ENCODE results near the gene CCDC85C. TPM values are rescaled to one million over a fixed set of nuclear protein-coding genes. Genes with fewer than 3 reads are reported as not detected.

CCDC85C gene
- total and polyA plus RNA-seq, 2 experiments from 2014 or later: 4.5 to 24.9 TPM

DNA sequence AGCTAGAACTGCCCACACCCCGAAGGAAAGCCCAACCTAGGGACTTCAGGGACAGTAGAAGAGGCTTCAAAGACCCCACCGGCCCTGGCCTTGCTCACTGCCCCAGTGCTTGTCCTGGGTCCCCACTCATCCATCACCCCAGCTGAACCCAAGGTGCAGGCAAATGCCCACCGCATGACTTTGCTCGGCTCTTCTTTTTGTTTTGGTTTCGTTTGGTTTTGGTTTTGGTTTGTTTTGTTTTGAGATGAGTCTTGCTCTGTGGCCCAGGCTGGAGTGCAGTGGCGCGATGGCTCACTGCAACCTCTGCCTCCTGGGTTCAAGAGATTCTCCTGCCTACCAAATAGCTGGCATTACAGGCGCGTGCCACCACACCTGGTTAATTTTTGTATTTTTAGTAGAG, 9.0 kb downstream of the CCDC85C start:
- H3K36me3 ChIP-seq (ENCODE audit: insufficient read depth): no peaks in the 10 kb centered on the region
- no peak overlapping the region; the same call in 2 of the 3 replicates for H3K4me3 Mint-ChIP-seq
- TF ChIP-seq STAT1 (IDR thresholded peaks at IDR 0.05; ENCODE audit: unreplicated experiment): no peak
- TF ChIP-seq CREB1 (CRISPR knock-in tag; IDR thresholded peaks at IDR 0.05; ENCODE audit: low read depth): no peak
- TF ChIP-seq EZH2 (IDR thresholded peaks at IDR 0.05; ENCODE audit: low read depth, unreplicated experiment): no peak
- no peak for TF ChIP-seq JUNB (IDR thresholded peaks at IDR 0.05; ENCODE audit: unreplicated experiment)
- TF ChIP-seq EZH2phosphoT487 (IDR thresholded peaks at IDR 0.05; ENCODE audit: unreplicated experiment): no peak
- TF ChIP-seq, protein P1, sequence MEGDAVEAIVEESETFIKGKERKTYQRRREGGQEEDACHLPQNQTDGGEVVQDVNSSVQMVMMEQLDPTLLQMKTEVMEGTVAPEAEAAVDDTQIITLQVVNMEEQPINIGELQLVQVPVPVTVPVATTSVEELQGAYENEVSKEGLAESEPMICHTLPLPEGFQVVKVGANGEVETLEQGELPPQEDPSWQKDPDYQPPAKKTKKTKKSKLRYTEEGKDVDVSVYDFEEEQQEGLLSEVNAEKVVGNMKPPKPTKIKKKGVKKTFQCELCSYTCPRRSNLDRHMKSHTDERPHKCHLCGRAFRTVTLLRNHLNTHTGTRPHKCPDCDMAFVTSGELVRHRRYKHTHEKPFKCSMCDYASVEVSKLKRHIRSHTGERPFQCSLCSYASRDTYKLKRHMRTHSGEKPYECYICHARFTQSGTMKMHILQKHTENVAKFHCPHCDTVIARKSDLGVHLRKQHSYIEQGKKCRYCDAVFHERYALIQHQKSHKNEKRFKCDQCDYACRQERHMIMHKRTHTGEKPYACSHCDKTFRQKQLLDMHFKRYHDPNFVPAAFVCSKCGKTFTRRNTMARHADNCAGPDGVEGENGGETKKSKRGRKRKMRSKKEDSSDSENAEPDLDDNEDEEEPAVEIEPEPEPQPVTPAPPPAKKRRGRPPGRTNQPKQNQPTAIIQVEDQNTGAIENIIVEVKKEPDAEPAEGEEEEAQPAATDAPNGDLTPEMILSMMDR (conservative IDR thresholded peaks at IDR 0.05; ENCODE audit: low read depth in 2 of 2): no peak
- no peak for TF ChIP-seq ZNF114 (CRISPR knock-in tag; IDR thresholded peaks at IDR 0.05)
- TF ChIP-seq POLR2AphosphoS5 (IDR thresholded peaks at IDR 0.05; ENCODE audit: low read depth): no peak
- TF ChIP-seq, protein P2, sequence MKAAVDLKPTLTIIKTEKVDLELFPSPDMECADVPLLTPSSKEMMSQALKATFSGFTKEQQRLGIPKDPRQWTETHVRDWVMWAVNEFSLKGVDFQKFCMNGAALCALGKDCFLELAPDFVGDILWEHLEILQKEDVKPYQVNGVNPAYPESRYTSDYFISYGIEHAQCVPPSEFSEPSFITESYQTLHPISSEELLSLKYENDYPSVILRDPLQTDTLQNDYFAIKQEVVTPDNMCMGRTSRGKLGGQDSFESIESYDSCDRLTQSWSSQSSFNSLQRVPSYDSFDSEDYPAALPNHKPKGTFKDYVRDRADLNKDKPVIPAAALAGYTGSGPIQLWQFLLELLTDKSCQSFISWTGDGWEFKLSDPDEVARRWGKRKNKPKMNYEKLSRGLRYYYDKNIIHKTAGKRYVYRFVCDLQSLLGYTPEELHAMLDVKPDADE (IDR thresholded peaks at IDR 0.05): no peak
- TF ChIP-seq, protein P3, sequence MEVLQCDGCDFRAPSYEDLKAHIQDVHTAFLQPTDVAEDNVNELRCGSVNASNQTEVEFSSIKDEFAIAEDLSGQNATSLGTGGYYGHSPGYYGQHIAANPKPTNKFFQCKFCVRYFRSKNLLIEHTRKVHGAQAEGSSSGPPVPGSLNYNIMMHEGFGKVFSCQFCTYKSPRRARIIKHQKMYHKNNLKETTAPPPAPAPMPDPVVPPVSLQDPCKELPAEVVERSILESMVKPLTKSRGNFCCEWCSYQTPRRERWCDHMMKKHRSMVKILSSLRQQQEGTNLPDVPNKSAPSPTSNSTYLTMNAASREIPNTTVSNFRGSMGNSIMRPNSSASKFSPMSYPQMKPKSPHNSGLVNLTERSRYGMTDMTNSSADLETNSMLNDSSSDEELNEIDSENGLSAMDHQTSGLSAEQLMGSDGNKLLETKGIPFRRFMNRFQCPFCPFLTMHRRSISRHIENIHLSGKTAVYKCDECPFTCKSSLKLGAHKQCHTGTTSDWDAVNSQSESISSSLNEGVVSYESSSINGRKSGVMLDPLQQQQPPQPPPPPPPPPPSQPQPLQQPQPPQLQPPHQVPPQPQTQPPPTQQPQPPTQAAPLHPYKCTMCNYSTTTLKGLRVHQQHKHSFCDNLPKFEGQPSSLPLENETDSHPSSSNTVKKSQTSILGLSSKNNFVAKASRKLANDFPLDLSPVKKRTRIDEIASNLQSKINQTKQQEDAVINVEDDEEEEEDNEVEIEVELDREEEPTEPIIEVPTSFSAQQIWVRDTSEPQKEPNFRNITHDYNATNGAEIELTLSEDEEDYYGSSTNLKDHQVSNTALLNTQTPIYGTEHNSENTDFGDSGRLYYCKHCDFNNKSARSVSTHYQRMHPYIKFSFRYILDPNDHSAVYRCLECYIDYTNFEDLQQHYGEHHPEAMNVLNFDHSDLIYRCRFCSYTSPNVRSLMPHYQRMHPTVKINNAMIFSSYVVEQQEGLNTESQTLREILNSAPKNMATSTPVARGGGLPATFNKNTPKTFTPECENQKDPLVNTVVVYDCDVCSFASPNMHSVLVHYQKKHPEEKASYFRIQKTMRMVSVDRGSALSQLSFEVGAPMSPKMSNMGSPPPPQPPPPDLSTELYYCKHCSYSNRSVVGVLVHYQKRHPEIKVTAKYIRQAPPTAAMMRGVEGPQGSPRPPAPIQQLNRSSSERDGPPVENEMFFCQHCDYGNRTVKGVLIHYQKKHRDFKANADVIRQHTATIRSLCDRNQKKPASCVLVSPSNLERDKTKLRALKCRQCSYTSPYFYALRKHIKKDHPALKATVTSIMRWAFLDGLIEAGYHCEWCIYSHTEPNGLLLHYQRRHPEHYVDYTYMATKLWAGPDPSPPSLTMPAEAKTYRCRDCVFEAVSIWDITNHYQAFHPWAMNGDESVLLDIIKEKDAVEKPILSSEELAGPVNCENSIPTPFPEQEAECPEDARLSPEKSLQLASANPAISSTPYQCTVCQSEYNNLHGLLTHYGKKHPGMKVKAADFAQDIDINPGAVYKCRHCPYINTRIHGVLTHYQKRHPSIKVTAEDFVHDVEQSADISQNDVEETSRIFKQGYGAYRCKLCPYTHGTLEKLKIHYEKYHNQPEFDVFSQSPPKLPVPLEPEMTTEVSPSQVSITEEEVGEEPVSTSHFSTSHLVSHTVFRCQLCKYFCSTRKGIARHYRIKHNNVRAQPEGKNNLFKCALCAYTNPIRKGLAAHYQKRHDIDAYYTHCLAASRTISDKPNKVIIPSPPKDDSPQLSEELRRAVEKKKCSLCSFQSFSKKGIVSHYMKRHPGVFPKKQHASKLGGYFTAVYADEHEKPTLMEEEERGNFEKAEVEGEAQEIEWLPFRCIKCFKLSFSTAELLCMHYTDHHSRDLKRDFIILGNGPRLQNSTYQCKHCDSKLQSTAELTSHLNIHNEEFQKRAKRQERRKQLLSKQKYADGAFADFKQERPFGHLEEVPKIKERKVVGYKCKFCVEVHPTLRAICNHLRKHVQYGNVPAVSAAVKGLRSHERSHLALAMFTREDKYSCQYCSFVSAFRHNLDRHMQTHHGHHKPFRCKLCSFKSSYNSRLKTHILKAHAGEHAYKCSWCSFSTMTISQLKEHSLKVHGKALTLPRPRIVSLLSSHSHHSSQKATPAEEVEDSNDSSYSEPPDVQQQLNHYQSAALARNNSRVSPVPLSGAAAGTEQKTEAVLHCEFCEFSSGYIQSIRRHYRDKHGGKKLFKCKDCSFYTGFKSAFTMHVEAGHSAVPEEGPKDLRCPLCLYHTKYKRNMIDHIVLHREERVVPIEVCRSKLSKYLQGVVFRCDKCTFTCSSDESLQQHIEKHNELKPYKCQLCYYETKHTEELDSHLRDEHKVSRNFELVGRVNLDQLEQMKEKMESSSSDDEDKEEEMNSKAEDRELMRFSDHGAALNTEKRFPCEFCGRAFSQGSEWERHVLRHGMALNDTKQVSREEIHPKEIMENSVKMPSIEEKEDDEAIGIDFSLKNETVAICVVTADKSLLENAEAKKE (CRISPR knock-in tag; IDR thresholded peaks at IDR 0.05): no peak
- DNase-seq (ENCODE audit: low spot score): no peak
- no peak overlapping the region for H3K4me3 ChIP-seq
- H4K20me1 ChIP-seq (replicated peaks; ENCODE audit: insufficient read depth): peaks cover 8% of the 10 kb centered on the region; the same call in 1 of the 2 replicates
- ATAC-seq: no peak
- H3K27ac ChIP-seq (ENCODE audit: low read depth): no peak overlapping the region
- no peak overlapping the region for H3K4me2 ChIP-seq
- no peaks in the 10 kb centered on the region for H3K9me2 ChIP-seq (ENCODE audit: insufficient read depth)
- peaks cover 81% of the 10 kb centered on the region for H3K79me2 ChIP-seq (replicated peaks; ENCODE audit: insufficient read depth)
- H3F3A ChIP-seq (replicated peaks; ENCODE audit: low read depth): 0 out of 2 replicates have a peak, but pooled peaks cover 4% of the 10 kb centered on the region
- no peak overlapping the region for H3K27ac Mint-ChIP-seq
- H3K4me1 Mint-ChIP-seq: peaks cover 30% of the 10 kb centered on the region
- peaks cover 20% of the 10 kb centered on the region for H3K4me1 ChIP-seq (ENCODE audit: insufficient read depth)
- peaks cover 14% of the 10 kb centered on the region for H3K27me3 Mint-ChIP-seq (ENCODE audit: insufficient read depth, low read depth, poor library complexity)
- H3K9me3 Mint-ChIP-seq: no peaks in the 10 kb centered on the region
- no peaks in the 10 kb centered on the region for H3K36me3 Mint-ChIP-seq (ENCODE audit: low read depth)
- H3K27me3 ChIP-seq (ENCODE audit: insufficient read depth): no peaks in the 10 kb centered on the region
- no peak overlapping the region for H2AFZ ChIP-seq
